Measurements from ENCODE around the gene SH3GLB2. TPM values are rescaled to one million over a fixed set of nuclear protein-coding genes. Genes with fewer than 3 reads are reported as not detected.

Gene SH3GLB2
- total and polyA plus RNA-seq, 7 experiments from 2014 or later, result 22.5 to 106 (median 82.5) TPM

DNA sequence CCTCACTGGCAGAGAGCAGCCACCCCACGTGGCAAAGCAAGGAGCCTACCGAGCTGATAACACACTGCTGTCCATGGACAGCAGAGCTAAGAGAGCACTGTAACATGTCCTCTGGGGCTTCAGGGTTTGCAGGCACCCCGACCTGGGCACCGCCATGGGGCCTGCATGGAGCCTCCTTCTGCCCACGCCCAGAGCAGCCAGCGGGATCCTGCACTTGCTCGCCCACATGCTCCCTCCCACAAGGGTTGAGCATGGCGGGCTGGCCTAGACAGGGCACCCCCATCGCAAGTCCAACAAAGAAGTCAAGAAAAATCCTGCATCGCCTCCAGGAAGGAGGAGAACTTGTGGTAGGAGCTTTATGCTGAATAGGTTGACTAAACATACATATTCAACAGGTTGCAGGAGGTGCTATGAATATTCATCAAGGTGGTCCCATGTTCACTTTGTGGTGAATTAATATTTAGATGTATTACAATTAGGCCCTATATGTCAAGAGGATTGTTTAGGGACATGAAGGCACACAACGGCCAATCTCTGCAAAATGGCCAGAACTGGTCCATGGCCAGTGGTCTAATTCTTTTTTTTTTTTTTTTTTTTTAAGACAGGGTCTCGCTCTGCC is 4.5 kb upstream of the SH3GLB2 start:
- Histone ChIP-seq H3K36me3 (ENCODE audit: control insufficient read depth in 2 of 3, insufficient read depth in 3 of 3, low read length in 3 of 3) (peaks cover 0 to 6% (median 0%) of the 10 kb centered on the region in 3 experiments), H3K4me1 (ENCODE audit: control insufficient read depth in 2 of 2, insufficient read depth in 2 of 2, low read length in 2 of 2) (peaks cover 8 to 9% of the 10 kb centered on the region in 2 donors), H3K9me3 (ENCODE audit: control insufficient read depth in 2 of 3, low read length in 3 of 3) (no peaks in the 10 kb centered on the region), H3K27me3 (ENCODE audit: control insufficient read depth in 2 of 2, insufficient read depth in 2 of 2, low read length in 2 of 2) (no peaks in the 10 kb centered on the region), H3K4me3 (ENCODE audit: low read length) (no peak overlapping the region), H3K27ac (ENCODE audit: low read depth, low read length) (no peak overlapping the region)
- H3K4me3 Mint-ChIP-seq, result no peak overlapping the region
- H3K27me3 Mint-ChIP-seq, result no peaks in the 10 kb centered on the region
- intact Hi-C loops (cut with micrococcal nuclease), result no loop called here
- no peak for ATAC-seq
- H3K27ac Mint-ChIP-seq, result no peak overlapping the region
- H3K36me3 Mint-ChIP-seq, result no peaks in the 10 kb centered on the region
- POLR2A ChIA-PET, result interaction anchor here (1.3 kb wide), 1 partner anchor 48 kb away, joined by 3 read pairs; the partner anchor contains the start of gene DOLPP1
- H3K9me3 Mint-ChIP-seq, result no peaks in the 10 kb centered on the region
- no peak for DNase-seq
- CTCF ChIA-PET, result no interaction called here
- H3K4me1 Mint-ChIP-seq, result peaks cover 10 to 29% (median 25%) of the 10 kb centered on the region in 7 donors

DNA sequence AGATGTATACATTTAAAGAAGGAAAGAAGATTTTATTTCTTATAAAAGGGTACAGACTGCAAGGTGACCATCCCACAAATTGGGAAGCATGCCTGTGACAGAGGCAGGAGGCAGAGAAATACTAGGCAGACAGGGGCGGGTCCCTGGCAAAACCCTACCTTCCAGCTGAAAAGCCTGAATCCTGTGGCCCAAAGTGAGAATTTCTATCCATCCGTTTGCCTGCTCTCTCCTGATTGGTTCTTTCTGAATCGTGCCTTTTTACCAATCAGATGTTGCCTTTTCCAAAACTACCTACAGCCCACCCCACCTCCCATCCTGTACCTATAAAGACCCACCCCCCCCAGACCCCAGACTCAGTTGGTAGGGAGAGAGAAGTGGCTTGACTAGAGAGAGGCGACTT is 3.4 kb upstream of the SH3GLB2 start:
- no peak for ATAC-seq
- POLR2A ChIA-PET, result interaction anchor here (1.3 kb wide), 1 partner anchor 49 kb away, joined by 3 read pairs; the partner anchor contains the start of gene DOLPP1
- DNase-seq, result no peak
- Mint-ChIP-seq H3K4me3 (no peak overlapping the region), H3K36me3 (no peaks in the 10 kb centered on the region), H3K4me1 (peaks cover 6 to 28% (median 23%) of the 10 kb centered on the region in 7 donors), H3K27ac (peak overlapping the region in 1 of 9 donors; percentile 36), H3K9me3 (no peaks in the 10 kb centered on the region), H3K27me3 (no peaks in the 10 kb centered on the region)
- Histone ChIP-seq H3K27ac (ENCODE audit: low read depth, low read length) (no peak overlapping the region), H3K9me3 (ENCODE audit: control insufficient read depth in 2 of 3, low read length in 3 of 3) (no peaks in the 10 kb centered on the region), H3K4me3 (ENCODE audit: low read length) (no peak overlapping the region), H3K27me3 (ENCODE audit: control insufficient read depth in 2 of 2, insufficient read depth in 2 of 2, low read length in 2 of 2) (no peaks in the 10 kb centered on the region), H3K36me3 (ENCODE audit: control insufficient read depth in 2 of 3, insufficient read depth in 3 of 3, low read length in 3 of 3) (peaks cover 0 to 2% (median 0%) of the 10 kb centered on the region in 3 experiments), H3K4me1 (ENCODE audit: control insufficient read depth in 2 of 2, insufficient read depth in 2 of 2, low read length in 2 of 2) (peaks cover 11 to 12% of the 10 kb centered on the region in 2 donors)
- intact Hi-C loops (cut with micrococcal nuclease), result no loop called here
- CTCF ChIA-PET, result no interaction called here

DNA sequence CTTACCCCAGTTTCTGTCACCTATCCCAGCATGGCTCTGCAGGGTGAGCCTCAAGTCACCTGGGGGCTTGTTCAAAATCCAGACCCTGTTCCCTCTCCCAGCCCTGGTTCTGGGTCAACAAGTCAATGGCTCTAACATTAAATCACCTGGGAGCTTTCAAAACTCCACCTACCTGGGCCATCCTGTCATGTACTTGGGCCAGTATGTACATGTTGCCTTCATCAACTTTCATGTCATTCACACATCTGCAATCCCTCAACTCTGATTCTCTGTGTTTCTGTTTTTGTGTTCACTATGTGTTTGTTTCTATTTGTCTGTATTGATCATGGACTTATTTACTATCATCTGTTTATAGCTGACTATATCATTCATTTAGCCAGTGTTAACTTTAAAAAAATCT is 2.1 kb upstream of the SH3GLB2 start:
- no peaks in the 10 kb centered on the region for H3K27me3 Mint-ChIP-seq
- ATAC-seq (no peak), DNase-seq (no peak)
- peaks cover 13 to 32% (median 25%) of the 10 kb centered on the region in 7 donors for H3K4me1 Mint-ChIP-seq
- peak overlapping the region in 8 of 9 donors; percentile 6 to 70 (median 55) for H3K27ac Mint-ChIP-seq
- no peaks in the 10 kb centered on the region for H3K36me3 Mint-ChIP-seq
- H3K27ac ChIP-seq (ENCODE audit: low read depth, low read length), result no peak overlapping the region
- no peaks in the 10 kb centered on the region for H3K9me3 ChIP-seq (ENCODE audit: control insufficient read depth in 2 of 3, low read length in 3 of 3)
- H3K36me3 ChIP-seq (ENCODE audit: control insufficient read depth in 2 of 3, insufficient read depth in 3 of 3, low read length in 3 of 3), result no peaks in the 10 kb centered on the region
- intact Hi-C loops (cut with micrococcal nuclease), result no loop called here
- H3K4me1 ChIP-seq (ENCODE audit: control insufficient read depth in 2 of 2, insufficient read depth in 2 of 2, low read length in 2 of 2), result peaks cover 13 to 18% of the 10 kb centered on the region in 2 donors
- ChIA-PET POLR2A (no interaction called here), CTCF (no interaction called here)
- no peak overlapping the region for H3K4me3 ChIP-seq (ENCODE audit: low read length)
- H3K4me3 Mint-ChIP-seq, result peak overlapping the region in 6 of 10 donors; percentile 3 to 41 (median 20)
- no peaks in the 10 kb centered on the region for H3K27me3 ChIP-seq (ENCODE audit: control insufficient read depth in 2 of 2, insufficient read depth in 2 of 2, low read length in 2 of 2)
- no peaks in the 10 kb centered on the region for H3K9me3 Mint-ChIP-seq

DNA sequence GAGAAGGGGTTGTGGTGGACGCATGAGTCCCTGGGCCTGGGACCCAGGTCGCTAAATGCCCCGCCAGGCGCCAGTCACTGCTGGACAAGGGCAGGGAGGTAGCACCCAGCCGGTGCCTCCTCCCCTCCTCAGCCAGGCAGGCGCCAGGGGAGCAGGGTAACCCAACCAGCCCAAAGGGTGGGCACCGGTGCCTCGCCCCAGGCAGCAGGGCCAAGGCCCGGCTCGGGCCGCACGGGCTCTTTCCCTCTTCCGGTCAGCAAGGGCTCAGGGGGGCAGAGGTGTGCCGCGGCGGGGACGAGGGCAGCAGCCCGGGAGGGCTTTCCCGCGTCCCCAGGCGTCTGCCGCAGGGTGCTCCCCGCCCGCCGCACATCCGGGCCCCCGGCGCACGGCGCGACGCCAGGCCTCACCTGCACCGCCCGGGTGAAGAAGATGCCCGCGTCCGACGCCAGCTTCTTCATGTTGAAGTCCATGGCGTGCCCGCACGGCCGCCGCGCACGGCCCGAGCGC is 393 bp downstream of the SH3GLB2 start:
- Histone ChIP-seq H3K9me3 (ENCODE audit: control insufficient read depth in 2 of 3, low read length in 3 of 3) (no peaks in the 10 kb centered on the region), H3K36me3 (ENCODE audit: control insufficient read depth in 2 of 3, insufficient read depth in 3 of 3, low read length in 3 of 3) (no peaks in the 10 kb centered on the region), H3K4me3 (ENCODE audit: low read length) (peak overlapping the region; percentile 76), H3K27me3 (ENCODE audit: control insufficient read depth in 2 of 2, insufficient read depth in 2 of 2, low read length in 2 of 2) (no peaks in the 10 kb centered on the region), H3K4me1 (ENCODE audit: control insufficient read depth in 2 of 2, insufficient read depth in 2 of 2, low read length in 2 of 2) (peaks cover 13 to 18% of the 10 kb centered on the region in 2 donors), H3K27ac (ENCODE audit: low read depth, low read length) (peak overlapping the region; percentile 72)
- DNase-seq (peak in 5 of 9 donors; percentile 67 to 88 (median 85)), ATAC-seq (peak; percentile 71)
- peak overlapping the region; percentile 62 to 90 (median 78) for H3K27ac Mint-ChIP-seq
- no peaks in the 10 kb centered on the region for H3K27me3 Mint-ChIP-seq
- POLR2A ChIA-PET, result interaction anchor here (1.3 to 2.1 kb wide), 3 partner anchors 9 to 53 kb away, joined by 6 to 10 read pairs (median 9); partner anchors contain the start of genes DOLPP1 and MIGA2
- intact Hi-C loops (cut with micrococcal nuclease), result loop anchor here (1.0 to 5.0 kb wide), 13 partner anchors 9 to 751 kb away; partner anchors contain the start of genes DOLPP1 (in 2 of the 2), LRRC8A (in 2 of the 2), MIGA2 (in 2 of the 2) and COQ4 (in 1 of the 2)
- H3K36me3 Mint-ChIP-seq, result no peaks in the 10 kb centered on the region
- H3K4me1 Mint-ChIP-seq, result peaks cover 13 to 41% (median 28%) of the 10 kb centered on the region in 7 donors
- peaks cover 0 to 1% (median 0%) of the 10 kb centered on the region in 11 donors for H3K9me3 Mint-ChIP-seq
- H3K4me3 Mint-ChIP-seq, result peak overlapping the region; percentile 81 to 92 (median 83)
- CTCF ChIA-PET, result interaction anchor here (0.5 kb wide), 1 partner anchor 42 kb away, joined by 3 read pairs; no protein-coding TSS in a partner anchor

DNA sequence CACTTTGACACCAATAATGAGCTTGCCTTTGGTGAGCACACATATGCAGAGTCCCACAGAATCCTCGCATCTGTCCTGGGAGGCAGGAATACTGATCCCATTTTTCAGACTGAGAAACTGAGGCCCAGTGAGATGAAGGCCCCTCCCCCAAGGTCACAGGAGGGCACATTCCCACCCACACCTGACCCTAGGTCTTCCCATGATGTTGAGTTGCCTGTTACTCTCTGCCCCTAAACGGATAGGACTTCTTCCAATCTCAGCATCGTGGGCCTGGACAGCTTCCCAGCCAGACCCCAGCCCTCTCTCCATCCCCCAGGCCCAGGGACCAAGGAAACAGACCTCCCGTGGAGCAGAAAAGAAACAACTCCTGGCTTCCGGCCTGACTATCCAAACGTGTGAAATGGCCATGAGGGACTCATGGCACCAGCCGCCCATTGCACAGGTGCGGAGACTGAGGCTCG is 877 bp downstream of the SH3GLB2 start:
- Histone ChIP-seq H3K36me3 (ENCODE audit: control insufficient read depth in 2 of 3, insufficient read depth in 3 of 3, low read length in 3 of 3) (no peaks in the 10 kb centered on the region), H3K27ac (ENCODE audit: low read depth, low read length) (peak overlapping the region; percentile 72), H3K27me3 (ENCODE audit: control insufficient read depth in 2 of 2, insufficient read depth in 2 of 2, low read length in 2 of 2) (no peaks in the 10 kb centered on the region), H3K9me3 (ENCODE audit: control insufficient read depth in 2 of 3, low read length in 3 of 3) (no peaks in the 10 kb centered on the region), H3K4me3 (ENCODE audit: low read length) (peak overlapping the region; percentile 76), H3K4me1 (ENCODE audit: control insufficient read depth in 2 of 2, insufficient read depth in 2 of 2, low read length in 2 of 2) (peaks cover 13 to 18% of the 10 kb centered on the region in 2 donors)
- POLR2A ChIA-PET, result interaction anchor here (1.3 to 2.1 kb wide), 3 partner anchors 9 to 53 kb away, joined by 6 to 10 read pairs (median 9); partner anchors contain the start of genes DOLPP1 and MIGA2
- DNase-seq (no peak), ATAC-seq (no peak)
- no peaks in the 10 kb centered on the region for H3K27me3 Mint-ChIP-seq
- no peaks in the 10 kb centered on the region for H3K36me3 Mint-ChIP-seq
- CTCF ChIA-PET, result no interaction called here
- H3K4me3 Mint-ChIP-seq, result peak overlapping the region; percentile 81 to 92 (median 83)
- peak overlapping the region; percentile 62 to 90 (median 78) for H3K27ac Mint-ChIP-seq
- H3K4me1 Mint-ChIP-seq, result peaks cover 13 to 46% (median 30%) of the 10 kb centered on the region in 7 donors
- intact Hi-C loops (cut with micrococcal nuclease), result loop anchor here in 1 of 2 donors (5.0 kb wide), 1 partner anchor 80 kb away; the partner anchor contains the start of genes DOLK and NUP188
- H3K9me3 Mint-ChIP-seq, result peaks cover 0 to 1% (median 0%) of the 10 kb centered on the region in 11 donors

DNA sequence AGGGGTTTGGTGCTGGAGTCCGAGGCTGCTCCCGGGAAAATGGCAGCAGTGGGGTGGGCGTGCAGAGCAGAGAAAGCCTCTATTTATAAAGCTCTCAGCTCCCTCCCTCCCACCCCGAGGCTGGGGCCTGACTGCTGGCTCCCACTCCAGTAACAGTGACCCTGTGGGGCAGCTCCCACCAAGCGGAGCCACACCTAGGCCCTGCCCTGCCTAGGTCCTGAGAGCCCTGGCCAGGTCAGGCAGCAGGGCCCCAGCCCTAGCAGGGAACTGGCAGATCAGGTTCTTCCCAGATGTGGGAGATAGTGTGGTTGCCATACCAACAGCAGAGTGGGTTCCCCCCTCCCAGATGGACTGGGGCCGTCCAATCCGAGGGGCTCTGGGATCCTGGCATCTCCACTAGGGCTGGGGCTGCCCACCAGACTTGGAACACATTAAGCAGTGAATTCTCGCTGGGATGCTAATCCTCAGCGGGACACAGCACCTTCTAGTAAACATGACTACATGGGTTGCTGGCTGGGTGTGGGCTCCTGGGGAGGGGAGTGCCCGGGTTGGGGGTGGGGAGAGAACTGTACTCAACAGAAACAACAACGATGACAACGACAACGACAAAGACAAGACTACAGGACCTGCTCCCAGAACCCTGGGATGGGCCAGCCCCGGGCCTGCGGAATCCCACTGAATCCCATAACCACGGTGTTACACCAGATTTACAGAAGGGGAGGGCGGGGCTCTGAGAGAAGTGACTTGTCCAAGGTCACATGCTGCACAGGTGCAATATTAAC is 1.5 kb downstream of the SH3GLB2 start:
- Mint-ChIP-seq H3K4me3 (peak overlapping the region; percentile 81 to 92 (median 83)), H3K4me1 (peaks cover 17 to 50% (median 34%) of the 10 kb centered on the region in 7 donors), H3K27ac (peak overlapping the region in 7 of 9 donors; percentile 52 to 90 (median 78)), H3K36me3 (peaks cover 0 to 3% (median 0%) of the 10 kb centered on the region in 5 donors), H3K27me3 (no peaks in the 10 kb centered on the region), H3K9me3 (peaks cover 0 to 1% (median 0%) of the 10 kb centered on the region in 11 donors)
- Histone ChIP-seq H3K36me3 (ENCODE audit: control insufficient read depth in 2 of 3, insufficient read depth in 3 of 3, low read length in 3 of 3) (no peaks in the 10 kb centered on the region), H3K9me3 (ENCODE audit: control insufficient read depth in 2 of 3, low read length in 3 of 3) (no peaks in the 10 kb centered on the region), H3K4me3 (ENCODE audit: low read length) (peak overlapping the region; percentile 76), H3K4me1 (ENCODE audit: control insufficient read depth in 2 of 2, insufficient read depth in 2 of 2, low read length in 2 of 2) (peaks cover 13 to 18% of the 10 kb centered on the region in 2 donors), H3K27me3 (ENCODE audit: control insufficient read depth in 2 of 2, insufficient read depth in 2 of 2, low read length in 2 of 2) (no peaks in the 10 kb centered on the region), H3K27ac (ENCODE audit: low read depth, low read length) (peak overlapping the region; percentile 72)
- CTCF ChIA-PET, result no interaction called here
- POLR2A ChIA-PET, result interaction anchor here (1.6 to 2.1 kb wide), 2 partner anchors 10 to 12 kb away, joined by 9 to 10 read pairs; partner anchors contain the start of gene MIGA2
- DNase-seq, result no peak
- intact Hi-C loops (cut with micrococcal nuclease), result loop anchor here in 1 of 2 donors (5.0 kb wide), 1 partner anchor 79 kb away; the partner anchor contains the start of genes DOLK and NUP188
- no peak for ATAC-seq

Measured in naive thymus-derived CD4-positive, alpha-beta T cell (primary cell).